Thyroid gland (tissue), 4 donors: ENCODE data around the gene PDCD2L.

Source experiments
- POLR2A ChIP-seq, 2 donors: fragments of 450-650 bp; IDR thresholded peaks; one replicate each; pipeline ENCODE4 v1.6.1; 2017; ENCODE audit warnings: antibody characterized with exemption in 2 of 2, mild to moderate bottlenecking in 2 of 2, moderate library complexity in 1 of 2
- TF ChIP-seq, protein P1 (sequence below), 6 experiments: fragments of 200-600 bp in 3 of 6; fragments of 450-650 bp in 3 of 6; sonication (generic) in 3 of 6; IDR thresholded peaks; one replicate each; pipeline ENCODE4 v1.5.1; 2016 to 2019; ENCODE audit warnings: antibody characterized with exemption in 6 of 6, mild to moderate bottlenecking in 2 of 6, inconsistent platforms in 1 of 6, moderate library complexity in 1 of 6

DNA sequence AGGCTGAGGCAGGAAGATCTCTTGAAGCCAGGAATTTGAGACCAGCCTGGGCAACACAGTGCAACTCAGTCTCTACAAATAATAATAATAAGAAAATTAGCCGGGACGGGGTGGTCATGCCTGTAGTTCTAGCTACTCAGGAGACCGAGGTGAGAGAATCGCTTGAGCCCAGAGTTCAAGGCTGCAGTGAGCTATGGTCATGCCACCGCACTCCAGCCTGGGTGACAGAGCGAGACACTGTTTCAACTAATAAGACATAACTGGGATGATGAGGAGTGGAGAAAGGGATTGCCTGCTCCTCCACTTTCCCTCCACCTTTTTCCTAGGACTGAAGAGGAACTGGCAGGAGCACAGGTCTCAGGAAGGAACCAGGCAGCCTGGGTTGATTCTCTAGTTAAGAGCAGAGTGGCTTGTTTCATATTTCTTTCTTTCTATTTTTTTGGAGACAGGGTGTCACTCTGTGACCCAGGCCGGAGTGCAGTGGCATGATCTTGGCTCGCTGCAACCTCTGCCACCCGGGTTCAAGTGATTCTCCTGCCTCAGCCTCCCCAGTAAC is 43.8 kb upstream of the PDCD2L start:
- no peak for TF ChIP-seq POLR2A (IDR thresholded peaks at IDR 0.05)
- TF ChIP-seq, protein P1, sequence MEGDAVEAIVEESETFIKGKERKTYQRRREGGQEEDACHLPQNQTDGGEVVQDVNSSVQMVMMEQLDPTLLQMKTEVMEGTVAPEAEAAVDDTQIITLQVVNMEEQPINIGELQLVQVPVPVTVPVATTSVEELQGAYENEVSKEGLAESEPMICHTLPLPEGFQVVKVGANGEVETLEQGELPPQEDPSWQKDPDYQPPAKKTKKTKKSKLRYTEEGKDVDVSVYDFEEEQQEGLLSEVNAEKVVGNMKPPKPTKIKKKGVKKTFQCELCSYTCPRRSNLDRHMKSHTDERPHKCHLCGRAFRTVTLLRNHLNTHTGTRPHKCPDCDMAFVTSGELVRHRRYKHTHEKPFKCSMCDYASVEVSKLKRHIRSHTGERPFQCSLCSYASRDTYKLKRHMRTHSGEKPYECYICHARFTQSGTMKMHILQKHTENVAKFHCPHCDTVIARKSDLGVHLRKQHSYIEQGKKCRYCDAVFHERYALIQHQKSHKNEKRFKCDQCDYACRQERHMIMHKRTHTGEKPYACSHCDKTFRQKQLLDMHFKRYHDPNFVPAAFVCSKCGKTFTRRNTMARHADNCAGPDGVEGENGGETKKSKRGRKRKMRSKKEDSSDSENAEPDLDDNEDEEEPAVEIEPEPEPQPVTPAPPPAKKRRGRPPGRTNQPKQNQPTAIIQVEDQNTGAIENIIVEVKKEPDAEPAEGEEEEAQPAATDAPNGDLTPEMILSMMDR (IDR thresholded peaks at IDR 0.05): no peak
